Fibroblast of skin of abdomen (primary cell): ENCODE results near the gene MAB21L2.

Source experiments
- DNase-seq: peaks from one replicate; pipeline ENCODE4 v3.0.0-alpha.2; 2013

Gene MAB21L2

DNA sequence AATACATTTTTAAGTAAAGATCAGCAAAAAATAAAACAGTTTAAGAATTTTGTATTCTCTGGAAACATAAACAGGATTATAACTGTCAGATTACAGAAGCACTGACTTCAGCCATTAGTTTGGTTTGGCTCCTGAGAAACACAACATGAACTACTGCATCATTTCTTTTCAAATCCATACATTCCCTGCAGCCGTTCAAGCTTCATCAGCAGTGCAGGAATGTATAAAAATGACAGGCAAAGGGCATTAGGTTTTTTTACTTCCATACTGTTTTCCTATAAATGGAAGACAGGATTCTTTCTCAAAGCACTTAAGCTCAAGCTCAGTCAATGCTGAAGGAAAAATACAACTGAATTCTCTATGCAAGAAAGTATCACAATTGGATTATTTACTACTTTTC lies 4.2 kb upstream of the MAB21L2 start:
- no peak for DNase-seq

DNA sequence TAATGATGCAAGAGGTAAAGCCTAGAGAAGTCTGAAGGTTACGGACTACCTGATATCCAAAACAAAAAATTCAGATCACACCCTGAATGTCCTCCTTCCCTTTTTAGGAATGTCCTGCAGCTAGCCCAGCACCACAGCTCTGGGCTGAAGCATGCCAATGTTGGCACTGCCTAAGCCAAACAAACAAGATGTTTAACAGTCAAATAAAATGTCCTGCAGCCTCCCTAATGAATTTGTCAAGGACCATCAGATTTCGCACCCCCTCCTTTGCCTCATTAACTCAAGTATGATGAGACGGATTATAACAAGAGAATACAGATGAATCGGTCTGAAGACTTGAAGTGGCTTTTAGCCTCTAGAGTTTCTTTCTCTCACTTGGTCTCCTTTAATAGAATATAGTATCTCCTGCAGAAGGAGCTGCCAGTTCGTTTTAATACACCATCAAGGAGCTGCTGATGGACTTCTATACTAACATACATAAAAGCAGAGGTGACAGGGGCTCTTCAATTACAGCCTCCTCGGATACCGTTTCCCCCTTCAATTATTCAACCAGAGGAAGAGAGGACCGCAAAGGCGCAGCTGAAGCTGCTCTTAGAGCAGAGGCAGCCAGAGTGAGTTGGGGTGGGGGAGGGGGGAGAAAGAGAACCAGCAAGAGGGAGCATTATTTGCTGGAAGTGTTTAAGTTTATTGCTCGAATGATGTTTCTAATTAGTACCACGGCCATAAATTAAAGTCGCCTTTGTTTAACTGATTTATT lies 3.0 kb upstream of the MAB21L2 start:
- peak; percentile 46 for DNase-seq

DNA sequence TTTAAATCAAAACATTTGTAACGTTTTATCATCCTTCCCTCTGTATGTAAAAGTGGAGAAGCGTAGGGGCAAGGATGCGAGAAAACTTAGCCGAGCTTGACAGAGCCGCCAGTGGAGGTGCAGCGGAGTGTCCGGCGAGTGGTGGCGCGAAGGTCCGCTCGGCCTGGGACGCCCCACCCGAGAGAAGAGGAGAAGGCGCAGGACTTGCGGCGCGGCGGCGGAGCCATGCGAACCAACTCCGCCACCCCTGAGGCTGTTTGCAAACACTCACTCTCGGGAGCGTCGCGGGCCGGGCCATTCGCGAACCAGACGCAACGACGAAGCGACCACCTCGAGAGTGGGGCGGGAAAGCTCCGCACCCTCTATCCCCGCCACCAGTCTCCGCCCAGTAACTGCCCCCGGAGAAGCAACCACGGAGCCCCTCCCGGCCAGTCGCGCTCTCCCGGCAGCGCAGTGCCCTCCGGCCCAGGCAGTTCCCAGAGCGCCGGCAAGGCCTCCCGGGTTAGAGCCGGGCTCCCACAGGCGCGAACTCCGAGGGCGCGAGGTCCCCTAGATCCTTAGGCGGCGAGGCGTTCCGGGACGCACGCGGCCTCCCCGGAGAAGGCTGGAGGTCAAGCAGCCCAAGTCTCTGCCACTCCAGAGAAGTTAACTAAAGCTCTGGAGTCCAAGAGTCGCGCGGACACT lies 2.3 kb upstream of the MAB21L2 start:
- DNase-seq = peak; percentile 33

DNA sequence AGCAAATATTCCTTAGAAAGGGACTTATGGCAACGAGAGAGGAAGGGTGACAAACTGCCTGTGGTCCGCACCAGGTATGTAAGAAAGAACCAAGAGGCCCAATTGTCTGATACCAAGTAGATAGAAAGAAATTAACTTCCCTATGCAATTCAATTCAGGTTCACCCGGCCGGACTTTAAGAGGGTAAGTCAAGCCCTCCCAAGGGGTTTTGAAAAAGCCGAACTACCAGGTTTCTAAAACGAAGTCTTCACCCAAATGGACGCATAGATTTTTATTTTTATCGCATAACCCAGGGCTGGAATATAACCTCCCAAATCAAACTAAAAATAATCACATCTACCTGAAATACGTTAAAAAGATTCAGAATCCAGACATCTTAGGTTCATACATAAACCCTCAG lies 1.6 kb upstream of the MAB21L2 start:
- DNase-seq = no peak

DNA sequence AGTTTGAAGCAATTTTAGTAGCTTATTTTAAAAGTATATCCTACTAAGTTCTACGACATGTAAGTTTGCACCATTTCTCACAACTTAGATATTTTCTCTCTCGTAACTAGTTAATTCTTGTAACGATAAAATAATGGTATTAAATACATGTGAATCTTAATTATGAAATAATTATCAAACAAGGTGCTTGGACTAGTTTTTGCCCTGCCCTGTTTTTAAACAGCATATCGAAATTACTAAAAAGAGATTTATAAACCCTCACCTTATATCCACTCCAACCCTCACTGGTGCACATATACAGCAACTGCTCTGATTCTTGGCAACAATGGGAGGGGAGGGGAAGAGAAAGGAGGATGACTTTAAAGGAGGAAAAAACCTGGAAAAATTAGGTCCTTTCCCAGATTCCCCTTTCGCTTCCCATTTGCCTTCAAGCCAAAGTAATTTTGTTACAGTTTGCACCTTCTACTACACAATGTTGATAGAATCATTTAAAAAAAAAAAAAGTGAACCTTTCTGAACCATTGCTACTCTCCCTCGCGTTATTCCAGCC lies 820 bp upstream of the MAB21L2 start:
- DNase-seq = no peak

DNA sequence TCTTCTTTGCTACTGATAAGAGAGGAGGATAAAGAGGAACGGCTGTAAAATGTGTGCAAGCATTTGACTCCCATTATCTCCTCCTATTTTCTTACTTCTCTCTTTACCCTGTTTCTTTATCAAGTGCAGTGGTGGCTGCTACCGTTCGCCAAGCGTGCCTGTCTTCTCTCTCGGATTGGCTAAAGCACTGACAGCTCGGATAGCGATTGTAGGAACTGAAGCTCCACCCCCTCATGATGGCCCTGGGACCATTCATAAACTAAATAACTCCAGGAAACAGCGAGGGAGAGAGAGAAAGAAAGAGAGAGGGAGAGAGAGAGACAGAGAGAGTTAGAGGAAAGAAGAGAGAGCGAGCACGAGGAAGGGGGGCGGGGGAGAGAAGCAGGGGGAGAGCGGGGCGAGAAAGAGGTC lies 305 bp upstream of the MAB21L2 start:
- peak; percentile 65 for DNase-seq

DNA sequence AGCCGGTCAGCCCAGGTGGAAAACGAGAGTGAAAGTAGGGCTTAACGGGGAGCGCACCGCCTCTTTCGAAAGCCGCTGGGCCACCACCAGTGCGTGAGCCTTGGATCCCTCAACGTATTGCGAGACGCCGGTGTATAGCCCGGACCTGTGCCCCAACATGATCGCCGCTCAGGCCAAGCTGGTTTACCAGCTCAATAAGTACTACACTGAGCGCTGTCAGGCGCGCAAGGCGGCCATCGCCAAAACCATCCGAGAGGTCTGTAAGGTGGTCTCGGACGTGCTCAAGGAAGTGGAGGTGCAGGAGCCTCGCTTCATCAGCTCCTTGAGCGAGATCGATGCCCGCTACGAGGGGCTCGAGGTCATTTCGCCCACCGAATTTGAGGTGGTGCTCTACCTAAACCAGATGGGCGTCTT lies 929 bp downstream of the MAB21L2 start:
- DNase-seq = peak; percentile 8

DNA sequence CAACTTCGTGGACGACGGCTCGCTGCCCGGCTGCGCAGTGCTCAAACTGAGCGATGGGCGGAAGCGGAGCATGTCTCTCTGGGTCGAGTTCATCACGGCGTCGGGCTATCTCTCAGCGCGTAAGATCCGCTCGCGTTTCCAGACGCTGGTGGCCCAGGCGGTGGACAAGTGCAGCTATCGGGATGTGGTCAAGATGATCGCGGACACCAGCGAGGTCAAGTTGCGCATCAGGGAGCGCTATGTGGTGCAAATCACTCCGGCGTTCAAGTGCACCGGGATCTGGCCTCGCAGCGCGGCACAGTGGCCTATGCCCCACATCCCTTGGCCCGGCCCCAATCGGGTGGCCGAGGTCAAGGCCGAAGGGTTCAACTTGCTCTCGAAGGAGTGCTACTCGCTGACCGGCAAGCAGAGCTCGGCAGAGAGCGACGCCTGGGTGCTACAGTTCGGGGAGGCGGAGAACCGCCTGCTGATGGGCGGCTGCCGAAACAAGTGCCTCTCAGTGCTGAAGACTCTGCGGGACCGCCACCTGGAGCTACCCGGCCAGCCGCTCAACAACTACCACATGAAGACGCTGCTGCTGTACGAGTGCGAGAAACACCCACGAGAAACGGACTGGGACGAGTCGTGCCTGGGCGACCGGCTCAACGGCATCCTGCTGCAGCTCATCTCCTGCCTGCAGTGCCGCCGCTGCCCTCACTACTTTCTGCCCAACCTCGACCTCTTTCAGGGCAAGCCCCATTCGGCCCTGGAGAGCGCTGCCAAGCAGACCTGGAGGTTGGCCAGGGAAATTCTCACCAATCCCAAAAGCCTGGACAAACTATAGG lies 1.5 kb downstream of the MAB21L2 start:
- peak; percentile 23 for DNase-seq

DNA sequence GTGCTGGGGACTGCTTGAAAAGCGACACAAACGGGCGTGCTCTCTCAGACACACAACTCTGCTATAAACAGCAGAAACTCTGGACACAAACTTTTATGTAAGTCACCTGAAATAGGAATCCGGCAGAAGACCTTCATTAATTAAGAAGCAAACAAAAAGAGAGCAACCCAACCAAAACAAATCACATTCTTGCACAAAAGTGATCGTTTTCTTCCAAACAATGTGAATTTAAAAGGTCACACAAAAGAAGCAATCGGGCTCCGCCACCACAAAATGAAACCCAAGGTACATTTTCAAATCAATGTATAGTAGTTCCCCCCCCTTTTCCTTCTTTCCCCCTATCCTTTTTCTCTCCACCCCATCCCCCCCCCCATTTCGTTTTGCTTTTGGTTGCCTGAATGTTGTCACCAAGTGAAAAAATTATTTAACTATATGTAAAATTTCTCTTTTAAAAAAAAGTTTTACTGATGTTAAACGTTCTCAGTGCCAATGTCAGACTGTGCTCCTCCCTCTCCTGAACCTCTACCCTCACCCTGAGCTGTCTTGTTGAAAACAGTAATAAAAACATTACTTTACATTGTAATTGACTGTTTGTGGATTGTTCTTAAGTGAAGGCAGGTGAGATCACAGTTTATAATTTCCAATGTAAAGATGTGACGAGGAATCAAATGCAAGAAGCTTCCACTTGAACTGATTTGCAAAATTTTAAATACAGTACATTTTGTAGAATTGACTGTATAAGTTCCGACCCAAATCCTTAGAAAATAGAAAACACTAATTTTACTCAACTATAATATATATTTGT lies 2.4 kb downstream of the MAB21L2 start:
- no peak for DNase-seq

DNA sequence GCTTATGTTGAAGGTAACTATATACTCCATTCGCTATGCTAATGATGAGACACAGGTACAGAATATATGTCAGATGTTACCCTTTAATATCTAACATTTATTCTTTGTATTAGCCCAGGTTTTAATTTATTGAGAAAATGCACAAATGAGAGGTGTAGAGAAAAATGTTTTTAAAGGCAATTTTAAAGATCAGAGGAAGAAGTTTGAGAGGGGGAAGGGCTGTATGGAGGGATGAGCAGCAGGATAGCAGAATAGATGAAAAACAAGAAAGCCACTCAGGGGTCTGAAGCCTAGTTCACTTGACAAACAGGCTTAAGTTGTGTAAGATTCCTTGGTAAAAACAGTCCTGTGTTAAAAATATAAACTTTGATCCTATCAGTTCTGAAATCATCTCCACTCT lies 3.7 kb downstream of the MAB21L2 start:
- DNase-seq = no peak

DNA sequence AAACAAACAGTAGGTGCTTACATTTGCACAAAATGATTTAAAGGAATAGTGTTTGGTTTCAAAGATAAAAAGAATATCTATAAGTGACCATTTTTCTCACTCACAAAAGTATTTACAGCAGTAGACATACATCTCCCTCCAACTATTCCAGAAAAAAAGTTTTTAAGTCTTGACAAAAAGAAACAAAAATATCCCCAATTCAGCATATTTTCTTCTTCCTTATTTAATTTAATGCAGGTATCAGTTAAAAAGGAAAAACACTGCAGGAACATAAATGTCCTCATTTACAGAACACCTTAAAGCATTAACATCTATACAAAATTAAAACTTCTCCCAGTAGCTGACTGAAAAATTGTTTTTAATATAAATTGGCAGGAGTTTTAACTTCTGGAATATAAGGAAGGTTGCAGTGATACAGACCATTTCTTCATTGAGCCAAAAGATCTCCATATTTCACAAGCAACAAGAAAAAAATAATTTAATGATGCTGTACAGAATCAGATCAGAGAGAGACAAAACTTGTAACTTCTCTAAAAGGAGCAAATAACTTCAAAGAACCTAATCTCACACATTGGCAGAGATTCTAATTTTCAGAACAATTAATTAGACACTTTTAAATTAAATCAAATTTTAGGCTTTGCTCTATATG lies 4.3 kb downstream of the MAB21L2 start:
- DNase-seq = no peak

DNA sequence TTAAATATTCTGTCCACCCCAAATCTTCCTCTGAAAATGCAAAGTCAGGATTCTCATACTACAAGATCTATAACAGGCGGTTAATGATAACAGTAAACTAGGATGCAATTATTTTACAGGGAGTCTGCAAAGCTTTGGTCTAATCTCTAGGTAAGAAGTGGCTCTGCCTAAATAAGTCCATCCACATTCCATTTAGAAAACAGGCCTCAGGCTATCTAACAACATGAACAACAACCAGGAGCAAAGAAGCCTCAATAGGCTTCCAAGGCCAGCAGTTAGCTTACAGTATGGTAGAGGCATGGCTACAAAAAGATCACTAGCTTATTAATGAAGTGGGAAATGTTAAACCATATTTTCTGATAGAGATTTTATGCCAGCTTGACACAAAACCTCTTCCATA lies 6.4 kb downstream of the MAB21L2 start:
- no peak for DNase-seq

DNA sequence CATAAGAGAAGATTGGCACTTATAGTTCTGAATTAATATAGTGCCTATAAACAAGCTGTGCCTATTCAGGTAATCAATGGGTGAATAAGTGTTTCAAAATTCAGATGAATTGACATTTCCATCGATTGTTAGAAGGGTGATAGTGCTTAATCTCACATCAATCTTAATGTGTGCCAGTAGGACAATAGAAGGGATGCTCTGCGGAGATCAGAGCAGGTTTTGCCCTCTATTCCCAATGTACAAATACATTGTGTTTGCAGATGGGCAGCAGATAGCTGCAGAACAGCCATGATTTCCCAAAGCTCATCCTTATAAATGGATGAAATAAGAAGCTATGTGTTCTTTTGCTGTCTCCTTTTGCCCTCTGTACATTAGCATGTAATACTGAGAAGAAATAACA lies 7.2 kb downstream of the MAB21L2 start:
- no peak for DNase-seq

DNA sequence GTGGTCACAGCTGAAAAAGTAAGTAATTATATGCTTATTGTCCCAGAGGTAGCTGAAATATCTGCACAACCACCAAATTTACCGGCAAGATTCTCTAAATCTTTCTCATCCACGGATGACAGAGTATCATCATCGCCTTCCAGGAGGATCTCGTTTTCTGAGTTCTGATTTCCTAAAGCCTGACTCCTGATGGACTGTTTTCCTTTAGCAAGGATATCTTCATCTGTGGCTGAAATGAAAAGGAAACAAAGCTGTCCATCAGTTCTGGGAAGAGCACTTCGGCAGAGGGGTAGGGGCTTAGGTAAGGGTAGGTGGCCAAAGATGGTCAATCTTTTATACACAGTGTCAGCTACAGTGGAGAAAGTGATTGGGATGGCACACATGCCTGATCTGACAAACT lies 8.7 kb downstream of the MAB21L2 start:
- no peak for DNase-seq

DNA sequence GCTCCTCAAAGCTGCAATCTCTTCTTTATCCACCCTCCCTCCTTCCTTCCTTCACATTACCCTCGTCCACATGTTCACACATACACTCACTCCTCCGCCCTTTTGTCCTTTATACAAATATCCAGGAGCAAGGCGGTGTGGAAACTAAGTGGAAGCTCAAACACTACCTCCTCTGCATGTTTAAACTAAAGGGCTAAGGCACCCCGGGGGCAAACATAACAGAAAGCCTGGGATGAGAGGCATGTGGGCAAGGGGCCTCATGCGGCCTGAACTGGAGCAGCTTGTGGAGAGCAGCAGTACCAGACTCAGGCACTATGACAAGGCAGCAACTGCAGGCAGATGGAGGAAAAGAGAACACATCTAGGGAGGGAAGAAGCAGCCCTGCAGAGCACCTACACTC lies 9.5 kb downstream of the MAB21L2 start:
- no peak for DNase-seq

DNA sequence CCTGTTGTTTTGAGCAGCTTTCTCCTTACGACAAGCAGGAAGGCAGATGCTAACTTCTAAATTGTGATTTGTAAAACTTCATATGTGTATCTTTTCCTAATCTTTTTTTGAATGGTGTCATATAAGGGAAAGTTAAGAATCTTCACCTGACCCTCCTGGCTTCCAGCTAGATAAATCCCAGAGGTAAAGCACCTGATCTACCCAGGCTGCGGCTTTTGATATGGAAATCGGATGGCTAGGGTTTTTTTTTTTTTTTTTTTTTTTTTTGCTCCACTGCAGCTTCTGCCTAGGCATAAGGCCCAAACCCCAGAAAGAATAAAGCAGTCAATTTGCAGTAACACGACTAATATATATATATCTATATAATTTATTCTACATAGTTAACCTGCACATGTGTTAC lies 10.0 kb downstream of the MAB21L2 start:
- no peak for DNase-seq

DNA sequence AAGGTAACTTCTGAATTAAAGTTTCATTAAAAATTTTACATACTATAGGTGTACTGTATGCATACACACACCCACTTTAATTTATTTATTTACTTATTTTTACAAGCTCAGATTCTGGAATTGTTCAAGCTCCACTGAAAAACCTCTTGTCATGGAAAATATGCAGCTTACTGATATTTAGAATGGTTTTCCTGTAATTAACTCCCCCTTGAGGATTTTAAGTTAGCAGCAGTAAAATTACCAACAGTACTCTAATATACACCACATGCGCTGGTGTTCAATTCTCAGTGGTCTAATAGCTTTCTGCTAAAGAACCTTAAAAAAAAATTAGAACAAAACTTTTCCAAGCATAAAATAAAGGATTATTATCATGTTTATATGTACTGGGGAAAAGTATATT lies 12.0 kb downstream of the MAB21L2 start:
- DNase-seq = peak; percentile 23

DNA sequence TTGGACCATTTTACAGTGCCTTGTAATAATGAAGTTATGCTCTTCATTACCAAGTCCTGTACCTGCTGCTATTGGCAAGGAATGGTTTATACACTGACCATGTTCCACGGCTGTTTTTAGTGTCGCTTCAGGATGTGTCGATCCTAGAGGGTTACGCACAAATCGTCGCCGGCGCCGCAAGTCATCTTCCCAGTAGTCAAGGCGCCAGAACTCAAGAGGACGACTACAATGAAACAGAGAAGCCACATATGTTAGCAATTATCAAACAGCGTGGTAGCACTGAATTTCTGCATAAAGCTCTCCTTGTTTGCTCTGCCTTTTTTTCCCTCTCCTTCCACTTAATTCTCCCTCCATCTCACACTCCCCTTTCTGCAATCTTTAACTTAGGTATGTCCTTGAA lies 17.0 kb downstream of the MAB21L2 start:
- peak; percentile 17 for DNase-seq

DNA sequence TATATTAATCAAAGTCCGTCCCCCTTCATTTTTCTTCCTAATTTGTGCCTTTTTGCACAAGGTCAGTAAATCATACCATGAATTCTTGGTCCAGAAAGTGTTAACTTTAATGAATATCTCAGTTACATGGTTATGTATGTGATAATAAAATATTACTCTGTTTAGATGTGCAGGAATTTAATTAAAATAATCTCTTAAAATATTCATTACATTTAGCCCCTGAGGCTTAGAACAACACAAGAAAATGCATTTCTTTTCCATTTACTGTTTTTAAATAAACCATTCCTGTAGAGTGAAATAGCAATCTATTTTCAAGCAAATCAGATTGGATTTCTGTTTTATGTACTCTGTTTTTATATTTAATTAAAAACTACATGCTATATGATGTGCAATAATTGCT lies 17.6 kb downstream of the MAB21L2 start:
- no peak for DNase-seq

DNA sequence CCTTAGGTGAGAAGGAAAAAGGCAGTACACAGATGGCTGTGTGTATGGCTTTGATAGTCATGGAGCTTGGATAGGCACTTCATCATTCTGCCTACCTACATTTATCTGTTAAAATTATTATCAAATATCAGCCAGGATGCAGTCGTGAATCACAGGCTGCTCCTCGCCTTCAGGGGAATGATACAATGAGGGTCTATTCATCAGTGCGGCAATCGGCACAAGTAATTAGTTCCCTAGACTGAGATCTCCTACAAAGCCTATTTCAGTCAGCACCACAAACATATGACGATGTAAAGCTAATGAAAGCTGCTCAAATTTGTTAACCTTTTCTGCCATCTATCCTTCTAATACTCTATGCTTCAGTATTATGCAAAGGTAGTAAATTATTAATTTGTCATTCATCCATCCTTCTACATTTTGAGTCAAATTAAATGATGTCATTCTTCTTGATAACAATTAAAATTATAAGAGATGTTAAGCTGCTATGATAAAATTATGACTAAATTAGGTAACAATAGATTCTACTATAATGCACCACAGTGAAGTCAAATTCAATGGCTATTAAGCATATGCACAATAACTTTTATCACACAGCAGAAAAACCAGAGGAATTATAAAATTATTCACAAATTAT lies 19.0 kb downstream of the MAB21L2 start:
- DNase-seq = no peak

DNA sequence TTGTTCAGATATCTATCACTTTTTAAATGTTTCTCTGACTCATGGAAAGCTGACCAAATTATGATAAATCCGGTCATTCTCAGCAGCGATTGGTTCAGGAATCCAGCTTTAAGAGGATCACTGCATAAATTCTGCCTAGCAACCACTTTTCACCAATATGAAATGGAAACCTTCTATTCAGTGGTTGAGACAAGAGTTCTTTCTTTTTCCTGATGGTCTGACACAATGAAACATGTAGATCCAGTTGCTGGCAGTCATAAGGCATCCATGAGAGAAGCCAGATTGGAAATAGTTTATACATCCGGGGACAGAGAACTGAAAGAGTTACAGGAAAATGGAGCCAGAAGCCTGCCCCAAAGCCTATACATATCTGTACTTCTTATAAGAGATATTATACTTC lies 27.2 kb downstream of the MAB21L2 start:
- DNase-seq = no peak
